HepG2 (cell line): Measurements from ENCODE around the gene RAB3A. TPM values are rescaled to one million over a fixed set of nuclear protein-coding genes. Genes with fewer than 3 reads are reported as not detected.
A peak's percentile ranks its signal among the peaks of the same experiment; 100 is the strongest.

Experiments used
- ATAD3A ChIP-seq: sonication (generic); formaldehyde crosslinking; IDR thresholded peaks from 2 replicates; pipeline ENCODE4 v1.4.0; 2020; ENCODE audit warnings: missing genetic modification reagents
- HDAC1 ChIP-seq: sonication (generic); formaldehyde crosslinking; IDR thresholded peaks from 2 replicates; pipeline ENCODE4 v1.5.1; 2020; ENCODE audit warnings: mild to moderate bottlenecking, missing genetic modification reagents
- HMGA1 ChIP-seq: sonication (generic); formaldehyde crosslinking; conservative IDR thresholded peaks from 2 replicates; pipeline ENCODE4 v1.4.0; 2020; ENCODE audit warnings: missing genetic modification reagents
- HOXA3 ChIP-seq: sonication (generic); formaldehyde crosslinking; IDR thresholded peaks from 2 replicates; pipeline ENCODE4 v1.5.0; 2020; ENCODE audit warnings: missing genetic modification reagents
- MAF1 ChIP-seq: sonication (generic); formaldehyde crosslinking; IDR thresholded peaks from 2 replicates; pipeline ENCODE4 v1.5.0; 2020; ENCODE audit warnings: missing genetic modification reagents, borderline replicate concordance
- MTF2 ChIP-seq: sonication (generic); formaldehyde crosslinking; IDR thresholded peaks from 2 replicates; pipeline ENCODE4 v1.5.0; 2020; ENCODE audit warnings: missing genetic modification reagents, borderline replicate concordance
- NFKB2 ChIP-seq: sonication (generic); formaldehyde crosslinking; IDR thresholded peaks from 2 replicates; pipeline ENCODE4 v1.4.0; 2020; ENCODE audit warnings: missing genetic modification reagents, borderline replicate concordance
- NFYC ChIP-seq: IDR thresholded peaks from 2 replicates; pipeline ENCODE4 v1.6.1; 2016; ENCODE audit warnings: missing genetic modification reagents, missing compliant biosample characterization
- PHF8 ChIP-seq: sonication (generic); formaldehyde crosslinking; IDR thresholded peaks from 2 replicates; pipeline ENCODE4 v1.5.0; 2020; ENCODE audit warnings: missing genetic modification reagents
- RXRA ChIP-seq: sonication (generic); formaldehyde crosslinking; IDR thresholded peaks from 2 replicates; pipeline ENCODE4 v1.5.1; 2020; ENCODE audit warnings: missing genetic modification reagents
- SIN3A ChIP-seq: IDR thresholded peaks from 2 replicates; pipeline ENCODE4 v1.6.1; 2011; ENCODE audit warnings: low read depth, mild to moderate bottlenecking, control low read depth, low read length, borderline replicate concordance
- U2AF1 ChIP-seq: fragments of 200-400 bp; formaldehyde crosslinking; optimal IDR thresholded peaks from 2 replicates; pipeline ENCODE3; 2017; ENCODE audit warnings: mild to moderate bottlenecking, low read depth, low read length
- YEATS2 ChIP-seq: sonication (generic); formaldehyde crosslinking; IDR thresholded peaks from 2 replicates; pipeline ENCODE4 v1.4.0; 2020; ENCODE audit warnings: missing genetic modification reagents, borderline replicate concordance
- ZNF253 ChIP-seq: sonication (generic); formaldehyde crosslinking; IDR thresholded peaks from 2 replicates; pipeline ENCODE4 v1.8.0; 2022; ENCODE audit warnings: mild to moderate bottlenecking, missing genetic modification reagents, borderline replicate concordance
- ZNF263 ChIP-seq: sonication (generic); formaldehyde crosslinking; IDR thresholded peaks from 2 replicates; pipeline ENCODE4 v1.4.0; 2020; ENCODE audit warnings: missing genetic modification reagents
- ZNF3 ChIP-seq: IDR thresholded peaks from 2 replicates; pipeline ENCODE4 v1.7.0; 2017; ENCODE audit warnings: inconsistent platforms
- ZNF350 ChIP-seq: sonication (generic); formaldehyde crosslinking; IDR thresholded peaks from 2 replicates; pipeline ENCODE4 v1.4.0; 2020; ENCODE audit warnings: mild to moderate bottlenecking, low read depth, missing genetic modification reagents, borderline replicate concordance
- ZNF367 ChIP-seq: sonication (generic); formaldehyde crosslinking; IDR thresholded peaks from 2 replicates; pipeline ENCODE4 v1.4.0; 2020; ENCODE audit warnings: missing genetic modification reagents, borderline replicate concordance
- ZNF749 ChIP-seq: sonication (generic); formaldehyde crosslinking; IDR thresholded peaks from 2 replicates; pipeline ENCODE4 v1.8.0; 2022; ENCODE audit warnings: mild to moderate bottlenecking, missing genetic modification reagents, moderate library complexity, borderline replicate concordance
- ZNF761 ChIP-seq: sonication (generic); formaldehyde crosslinking; conservative IDR thresholded peaks from 2 replicates; pipeline ENCODE4 v1.4.0; 2020; ENCODE audit warnings: mild to moderate bottlenecking, missing genetic modification reagents
- ZNF772 ChIP-seq: sonication (generic); formaldehyde crosslinking; IDR thresholded peaks from 2 replicates; pipeline ENCODE4 v1.5.0; 2020; ENCODE audit warnings: mild to moderate bottlenecking, missing genetic modification reagents
- ZNF775 ChIP-seq: sonication (generic); formaldehyde crosslinking; IDR thresholded peaks from 2 replicates; pipeline ENCODE4 v1.4.0; 2020; ENCODE audit warnings: missing genetic modification reagents, mild to moderate bottlenecking, moderate library complexity, borderline replicate concordance
- ZSCAN30 ChIP-seq: sonication (generic); formaldehyde crosslinking; IDR thresholded peaks from 2 replicates; pipeline ENCODE4 v1.5.0; 2020; ENCODE audit warnings: mild to moderate bottlenecking, missing genetic modification reagents
- polyA plus RNA-seq, 8 experiments: library from polyadenylated mRNA; depleted of rRNA in 3 of 8; stranded (reverse) in 7 of 8; unstranded in 1 of 8; fragments of >200 nt; fragmentation: Illumina TruSeq in 4 of 8; extraction: Trizol in 4 of 8; gene quantifications; 2 replicates each; pipeline versions ENCODE4 v1.2.1 to v1.2.3, GENCODE V29; 2011 to 2016; ENCODE audit warnings: low read depth in 4 of 8, missing spikeins in 1 of 8, mixed read lengths in 1 of 8; ENCODE audit not compliant: insufficient read depth in 1 of 8
- total RNA-seq, 5 experiments: library from RNA; depleted of rRNA; stranded (reverse); fragments of >200 nt; fragmentation: Illumina TruSeq; extraction: Trizol; gene quantifications; 2 replicates each; pipeline ENCODE4 v1.2.3, GENCODE V29; 2016; ENCODE audit warnings: low read depth in 1 of 5
- TF ChIP-seq, protein P1 (sequence below): IDR thresholded peaks from 2 replicates; pipeline ENCODE4 v1.6.1; 2018; ENCODE audit warnings: missing genetic modification reagents, mild to moderate bottlenecking, missing compliant biosample characterization
- TF ChIP-seq, protein P2 (sequence below): sonication (generic); formaldehyde crosslinking; IDR thresholded peaks from 2 replicates; pipeline ENCODE4 v1.4.0; 2020; ENCODE audit warnings: missing genetic modification reagents
- TF ChIP-seq, protein P3 (sequence below): sonication (generic); formaldehyde crosslinking; conservative IDR thresholded peaks from 2 replicates; pipeline ENCODE4 v1.8.1; 2023; ENCODE audit warnings: missing genetic modification reagents
- TF ChIP-seq, protein P4 (sequence below): sonication (generic); IDR thresholded peaks from 2 replicates; pipeline ENCODE4 v1.6.1; 2016; ENCODE audit warnings: low read depth, borderline replicate concordance

RAB3A gene
- total and polyA plus RNA-seq, 2 of the 13 experiments (the other 11 are each of a cell fraction or from before 2014, with no cell fraction given), result 0.58 to 0.98 TPM

DNA sequence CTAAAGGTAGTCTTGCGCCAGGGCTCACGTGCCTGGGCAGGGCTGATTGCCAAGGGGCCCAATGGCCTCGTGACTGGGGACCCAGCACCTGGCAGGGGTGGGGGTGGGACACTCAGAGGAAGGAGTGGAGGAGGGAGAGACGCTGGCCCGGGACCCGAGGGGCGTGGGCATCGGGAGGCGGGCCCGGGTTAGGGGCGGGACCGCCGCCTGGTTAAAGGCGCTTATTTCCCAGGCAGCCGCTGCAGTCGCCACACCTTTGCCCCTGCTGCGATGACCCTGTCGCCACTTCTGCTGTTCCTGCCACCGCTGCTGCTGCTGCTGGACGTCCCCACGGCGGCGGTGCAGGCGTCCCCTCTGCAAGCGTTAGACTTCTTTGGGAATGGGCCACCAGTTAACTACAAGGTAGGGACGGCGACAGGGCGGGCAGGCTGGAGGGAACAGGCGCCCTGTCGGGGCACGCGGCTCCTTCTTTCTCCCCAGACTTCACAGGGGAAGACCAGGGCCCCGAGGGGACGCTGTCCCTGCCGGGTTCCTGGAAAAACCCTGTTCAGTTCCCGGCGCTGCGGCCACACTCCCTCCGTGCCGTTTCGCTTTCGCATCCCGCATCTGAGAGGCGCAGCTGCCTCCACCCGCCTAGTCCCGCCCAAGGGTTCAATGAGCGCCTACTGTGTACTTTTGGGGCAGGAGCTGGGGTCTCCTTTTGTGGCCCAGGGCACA is 30.1 kb downstream of the RAB3A start, which contains the start of gene IFI30 (continued):
- TF ChIP-seq SIN3A (peak; percentile 67; the same call in 1 of the 2 replicates), ZNF350 (CRISPR knock-in tag) (peak; percentile 55; the same call in 1 of the 2 replicates), ZNF749 (CRISPR knock-in tag) (0 out of 2 replicates have a peak, but pooled peaks have one; percentile 61), ZNF772 (CRISPR knock-in tag) (no peak; the same call in 1 of the 2 replicates), NFKB2 (CRISPR knock-in tag) (peak; percentile 87; the same call in 1 of the 2 replicates), RXRA (CRISPR knock-in tag) (peak; percentile 51; the same call in 1 of the 2 replicates), HOXA3 (CRISPR knock-in tag) (peak; percentile 80), HDAC1 (CRISPR knock-in tag) (peak; percentile 29), ZSCAN30 (no peak), ZNF253 (CRISPR knock-in tag) (0 out of 2 replicates have a peak, but pooled peaks have one; percentile 60), MTF2 (CRISPR knock-in tag) (peak; percentile 82; the same call in 1 of the 2 replicates), HMGA1 (CRISPR knock-in tag) (no peak), ZNF263 (0 out of 2 replicates have a peak, but pooled peaks have one; percentile 23), MAF1 (no peak), PHF8 (CRISPR knock-in tag) (peak; percentile 39; the same call in 1 of the 2 replicates), ZNF3 (CRISPR knock-in tag) (0 out of 2 replicates have a peak, but pooled peaks have one; percentile 17), ATAD3A (CRISPR knock-in tag) (no peak), ZNF775 (CRISPR knock-in tag) (no peak), U2AF1 (no peak), YEATS2 (CRISPR knock-in tag) (peak; percentile 24; the same call in 1 of the 2 replicates), NFYC (no peak), ZNF367 (CRISPR knock-in tag) (no peak; the same call in 1 of the 2 replicates), ZNF761 (CRISPR knock-in tag) (no peak)
- TF ChIP-seq, protein P1, sequence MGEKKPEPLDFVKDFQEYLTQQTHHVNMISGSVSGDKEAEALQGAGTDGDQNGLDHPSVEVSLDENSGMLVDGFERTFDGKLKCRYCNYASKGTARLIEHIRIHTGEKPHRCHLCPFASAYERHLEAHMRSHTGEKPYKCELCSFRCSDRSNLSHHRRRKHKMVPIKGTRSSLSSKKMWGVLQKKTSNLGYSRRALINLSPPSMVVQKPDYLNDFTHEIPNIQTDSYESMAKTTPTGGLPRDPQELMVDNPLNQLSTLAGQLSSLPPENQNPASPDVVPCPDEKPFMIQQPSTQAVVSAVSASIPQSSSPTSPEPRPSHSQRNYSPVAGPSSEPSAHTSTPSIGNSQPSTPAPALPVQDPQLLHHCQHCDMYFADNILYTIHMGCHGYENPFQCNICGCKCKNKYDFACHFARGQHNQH (CRISPR knock-in tag), result peak; percentile 58; the same call in 1 of the 2 replicates
- TF ChIP-seq, protein P2, sequence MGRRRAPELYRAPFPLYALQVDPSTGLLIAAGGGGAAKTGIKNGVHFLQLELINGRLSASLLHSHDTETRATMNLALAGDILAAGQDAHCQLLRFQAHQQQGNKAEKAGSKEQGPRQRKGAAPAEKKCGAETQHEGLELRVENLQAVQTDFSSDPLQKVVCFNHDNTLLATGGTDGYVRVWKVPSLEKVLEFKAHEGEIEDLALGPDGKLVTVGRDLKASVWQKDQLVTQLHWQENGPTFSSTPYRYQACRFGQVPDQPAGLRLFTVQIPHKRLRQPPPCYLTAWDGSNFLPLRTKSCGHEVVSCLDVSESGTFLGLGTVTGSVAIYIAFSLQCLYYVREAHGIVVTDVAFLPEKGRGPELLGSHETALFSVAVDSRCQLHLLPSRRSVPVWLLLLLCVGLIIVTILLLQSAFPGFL, result peak; percentile 14; the same call in 1 of the 2 replicates
- TF ChIP-seq, protein P3, sequence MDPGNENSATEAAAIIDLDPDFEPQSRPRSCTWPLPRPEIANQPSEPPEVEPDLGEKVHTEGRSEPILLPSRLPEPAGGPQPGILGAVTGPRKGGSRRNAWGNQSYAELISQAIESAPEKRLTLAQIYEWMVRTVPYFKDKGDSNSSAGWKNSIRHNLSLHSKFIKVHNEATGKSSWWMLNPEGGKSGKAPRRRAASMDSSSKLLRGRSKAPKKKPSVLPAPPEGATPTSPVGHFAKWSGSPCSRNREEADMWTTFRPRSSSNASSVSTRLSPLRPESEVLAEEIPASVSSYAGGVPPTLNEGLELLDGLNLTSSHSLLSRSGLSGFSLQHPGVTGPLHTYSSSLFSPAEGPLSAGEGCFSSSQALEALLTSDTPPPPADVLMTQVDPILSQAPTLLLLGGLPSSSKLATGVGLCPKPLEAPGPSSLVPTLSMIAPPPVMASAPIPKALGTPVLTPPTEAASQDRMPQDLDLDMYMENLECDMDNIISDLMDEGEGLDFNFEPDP (CRISPR knock-in tag), result 0 out of 2 replicates have a peak, but pooled peaks have one; percentile 82
- TF ChIP-seq, protein P4, sequence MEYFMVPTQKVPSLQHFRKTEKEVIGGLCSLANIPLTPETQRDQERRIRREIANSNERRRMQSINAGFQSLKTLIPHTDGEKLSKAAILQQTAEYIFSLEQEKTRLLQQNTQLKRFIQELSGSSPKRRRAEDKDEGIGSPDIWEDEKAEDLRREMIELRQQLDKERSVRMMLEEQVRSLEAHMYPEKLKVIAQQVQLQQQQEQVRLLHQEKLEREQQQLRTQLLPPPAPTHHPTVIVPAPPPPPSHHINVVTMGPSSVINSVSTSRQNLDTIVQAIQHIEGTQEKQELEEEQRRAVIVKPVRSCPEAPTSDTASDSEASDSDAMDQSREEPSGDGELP, result peak; percentile 33; the same call in 1 of the 2 replicates
